IgD-negative memory B cell (primary cell): ENCODE measurements around the gene DOC2A. TPM values are rescaled to one million over a fixed set of nuclear protein-coding genes. Genes with fewer than 3 reads are reported as not detected.
"Not testable (repeated sequence)": the region's sequence is repeated elsewhere in the genome, so short reads cannot be mapped to it uniquely, and the experiment has no call there.

ENCODE experiments used
- H3K27ac Mint-ChIP-seq, 3 donors: one replicate each; pipeline ENCODE4 v1.8.0; 2020 to 2022; ENCODE audit warnings: mild to moderate bottlenecking in 3 of 3, mixed read lengths in 3 of 3, moderate library complexity in 1 of 3
- H3K27me3 Mint-ChIP-seq: one replicate; pipeline ENCODE4 v1.8.0; 2021; ENCODE audit warnings: mixed read lengths
- H3K36me3 Mint-ChIP-seq: one replicate; pipeline ENCODE4 v1.8.0; 2020; ENCODE audit warnings: mild to moderate bottlenecking, mixed read lengths
- H3K4me1 Mint-ChIP-seq, 3 donors: one replicate each; pipeline ENCODE4 v1.8.0; 2020 to 2022; ENCODE audit warnings: mixed read lengths in 3 of 3, mild to moderate bottlenecking in 1 of 3
- H3K4me3 Mint-ChIP-seq, 4 donors: one replicate each; pipeline ENCODE4 v1.8.0; 2020 to 2022; ENCODE audit warnings: mild to moderate bottlenecking in 4 of 4, mixed read lengths in 4 of 4, moderate library complexity in 3 of 4
- H3K9me3 Mint-ChIP-seq, 3 donors: one replicate each; pipeline ENCODE4 v1.8.0; 2020 to 2021; ENCODE audit warnings: mixed read lengths in 3 of 3, mild to moderate bottlenecking in 1 of 3
- polyA plus RNA-seq: library from polyadenylated mRNA; unstranded; fragments of 300-500 nt; fragmentation: Illumina TruSeq; gene quantifications from one replicate; pipeline ENCODE4 v1.2.3, GENCODE V29; 2021

DOC2A gene
- polyA plus RNA-seq, 1 donor from 2014 or later, result not detected

GRCh38 chr16:30017277-30017656, 6.4 kb upstream of the DOC2A start:
- Mint-ChIP-seq H3K27ac (no peak overlapping the region), H3K36me3 (no peaks in the 10 kb centered on the region), H3K9me3 (no peaks in the 10 kb centered on the region), H3K4me3 (no peak overlapping the region), H3K4me1 (peaks cover 0 to 4% (median 3%) of the 10 kb centered on the region in 3 donors), H3K27me3 (peaks cover 6% of the 10 kb centered on the region)

DNA sequence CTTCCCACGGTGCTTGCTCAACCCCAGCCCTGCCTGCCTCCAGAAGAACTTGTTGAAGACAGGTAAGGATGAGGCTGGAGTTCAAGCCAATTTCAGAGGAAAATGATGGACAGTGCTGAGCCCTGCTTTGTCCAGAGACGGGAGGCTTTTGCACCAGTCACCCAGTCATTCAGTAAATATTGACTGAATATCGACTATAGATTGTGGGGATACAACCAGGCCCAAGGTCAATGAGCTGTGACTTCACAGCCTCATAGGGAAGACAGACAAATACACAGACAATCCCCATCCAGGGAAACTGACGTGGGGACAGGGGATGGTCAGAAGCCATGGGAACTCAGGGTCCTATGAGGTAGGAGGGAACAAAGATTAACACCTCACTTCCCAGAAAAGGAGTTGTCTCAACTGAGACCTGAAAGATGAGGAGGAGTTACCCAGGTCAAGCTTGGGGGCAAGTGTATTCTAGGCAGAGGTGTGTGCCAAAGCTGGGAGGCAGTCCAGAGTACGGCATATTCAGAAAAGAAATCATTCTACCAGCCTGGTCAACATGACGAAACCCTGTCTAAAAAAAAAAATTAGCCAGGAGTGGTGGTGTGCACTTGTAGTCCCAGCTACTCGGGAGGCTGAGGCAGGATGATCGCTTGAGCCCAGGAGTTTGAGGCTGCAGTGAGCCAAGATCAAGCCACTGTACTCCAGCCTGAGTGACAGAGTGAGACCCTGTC, 5.9 kb upstream of the DOC2A start:
- H3K4me1 Mint-ChIP-seq, result peaks cover 0 to 5% (median 5%) of the 10 kb centered on the region in 3 donors
- no peaks in the 10 kb centered on the region for H3K9me3 Mint-ChIP-seq
- H3K4me3 Mint-ChIP-seq, result no peak overlapping the region
- no peak overlapping the region for H3K27ac Mint-ChIP-seq
- H3K36me3 Mint-ChIP-seq, result no peaks in the 10 kb centered on the region
- peaks cover 11% of the 10 kb centered on the region for H3K27me3 Mint-ChIP-seq

GRCh38 chr16:30015450-30015849, 4.6 kb upstream of the DOC2A start:
- not testable (repeated sequence) for H3K27ac Mint-ChIP-seq, H3K36me3 Mint-ChIP-seq, H3K4me3 Mint-ChIP-seq, H3K4me1 Mint-ChIP-seq, H3K9me3 Mint-ChIP-seq
- H3K27me3 Mint-ChIP-seq, result peaks cover 15% of the 10 kb centered on the region

- not testable (repeated sequence) for H3K9me3 Mint-ChIP-seq, H3K36me3 Mint-ChIP-seq, H3K27ac Mint-ChIP-seq, H3K4me1 Mint-ChIP-seq
- Mint-ChIP-seq H3K27me3 (peaks cover 21% of the 10 kb centered on the region), H3K4me3 (peak overlapping the region in 2 of 4 donors; percentile 33 to 45)
These were observed 1.8 kb upstream of the DOC2A start for GRCh38 chr16:30012598-30012997.

DNA sequence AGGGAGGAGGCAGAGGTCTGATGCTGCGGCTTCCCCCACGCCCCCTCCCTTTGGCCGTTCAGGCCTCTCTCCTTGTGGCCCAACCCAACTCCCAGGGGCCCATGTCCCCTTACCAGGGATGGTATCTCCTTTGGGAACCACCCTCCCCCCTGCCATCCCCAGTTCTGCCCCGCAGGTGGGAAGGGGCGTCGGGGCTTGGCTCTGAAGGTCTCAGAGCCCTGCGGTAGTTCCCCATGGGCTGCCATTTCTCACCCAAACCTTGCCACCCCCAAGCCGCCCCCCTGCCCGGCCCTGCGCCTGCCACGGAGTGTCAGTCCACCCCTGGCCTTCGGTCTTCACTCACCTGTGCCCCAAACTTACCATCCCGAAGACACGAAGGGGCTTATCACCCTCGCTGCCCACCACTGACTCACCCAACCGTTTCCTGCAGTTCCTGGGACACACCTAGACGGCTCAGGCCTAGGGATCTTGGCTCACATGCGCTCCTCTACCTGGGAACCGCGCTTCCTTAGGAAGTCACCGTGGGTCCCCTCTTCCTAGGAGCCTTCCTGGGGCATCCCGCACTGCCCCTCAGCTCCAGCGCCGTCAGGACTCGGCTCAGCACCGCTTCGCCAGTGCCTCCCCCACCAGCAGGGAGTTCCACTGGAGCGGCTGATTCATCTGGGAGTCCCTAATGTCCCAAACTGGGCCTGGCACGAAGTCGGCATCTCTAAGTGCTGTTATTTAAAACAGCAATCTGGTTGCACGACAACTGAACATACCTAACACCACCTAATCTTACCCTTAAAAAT, 1.1 kb upstream of the DOC2A start:
- Mint-ChIP-seq H3K4me1 (peaks cover 0 to 2% (median 2%) of the 10 kb centered on the region in 3 donors), H3K27me3 (peaks cover 21% of the 10 kb centered on the region), H3K9me3 (no peaks in the 10 kb centered on the region), H3K36me3 (no peaks in the 10 kb centered on the region), H3K27ac (no peak overlapping the region), H3K4me3 (peak overlapping the region; percentile 67 to 83 (median 78))

- H3K4me3 Mint-ChIP-seq, result peak overlapping the region in 3 of 4 donors; percentile 65 to 77 (median 77)
These were observed 610 bp downstream of the DOC2A start for GRCh38 chr16:30009990-30010843.

DNA sequence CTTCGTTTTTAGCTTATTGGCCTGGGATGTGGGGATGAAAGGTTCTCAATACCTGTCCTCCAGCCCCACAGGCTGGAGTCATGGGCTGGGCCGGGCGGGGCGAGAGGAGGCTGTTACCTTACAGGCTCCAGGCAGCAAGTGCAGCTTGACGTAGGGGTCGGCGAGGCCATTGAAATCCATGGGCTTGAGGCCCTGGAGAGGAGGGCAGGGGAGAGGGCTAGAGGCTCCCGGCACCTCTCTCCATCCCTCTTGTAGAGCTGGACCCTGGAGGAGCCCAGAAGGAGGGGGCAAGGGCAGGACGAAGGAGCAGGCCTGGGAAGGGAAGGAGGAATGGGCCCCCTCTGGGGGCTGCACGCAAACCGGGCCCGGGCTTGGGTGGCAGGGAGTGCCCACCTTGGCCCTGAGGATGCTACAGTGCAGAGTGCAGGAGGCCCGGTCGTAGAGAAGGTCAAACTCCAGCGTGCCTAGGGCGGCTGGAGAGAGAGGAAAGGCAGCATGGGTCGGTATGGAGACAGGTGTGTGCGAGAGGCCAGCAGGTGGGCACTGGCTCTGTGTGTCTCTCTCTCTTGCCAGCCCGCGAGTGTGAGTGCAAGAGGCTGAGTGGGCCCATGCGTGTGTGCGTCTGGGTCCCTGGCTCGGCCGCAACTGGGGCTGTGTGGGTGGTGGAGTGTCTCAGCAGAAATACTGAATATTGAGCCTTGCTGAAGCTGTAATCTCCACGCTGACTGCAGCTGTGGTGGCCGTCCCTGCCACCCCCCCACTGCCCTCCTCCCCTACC, 1.6 kb downstream of the DOC2A start:
- Mint-ChIP-seq H3K9me3 (no peaks in the 10 kb centered on the region), H3K27me3 (peaks cover 21% of the 10 kb centered on the region), H3K4me1 (peaks cover 0 to 2% (median 2%) of the 10 kb centered on the region in 3 donors), H3K36me3 (peaks cover 2% of the 10 kb centered on the region), H3K4me3 (peak overlapping the region in 2 of 4 donors; percentile 17 to 70), H3K27ac (peak overlapping the region in 2 of 3 donors; percentile 23 to 35)

More at GRCh38 chr16:30009990-30010843, 610 bp downstream of the DOC2A start:
- H3K27me3 Mint-ChIP-seq, result peaks cover 21% of the 10 kb centered on the region
- peaks cover 0 to 2% (median 2%) of the 10 kb centered on the region in 3 donors for H3K4me1 Mint-ChIP-seq
- H3K36me3 Mint-ChIP-seq, result peaks cover 2% of the 10 kb centered on the region
- H3K27ac Mint-ChIP-seq, result no peak overlapping the region
- no peaks in the 10 kb centered on the region for H3K9me3 Mint-ChIP-seq

GRCh38 chr16:30007378-30007895, 3.4 kb downstream of the DOC2A start:
- Mint-ChIP-seq H3K9me3 (no peaks in the 10 kb centered on the region), H3K36me3 (peaks cover 2% of the 10 kb centered on the region), H3K4me1 (peaks cover 0 to 2% (median 2%) of the 10 kb centered on the region in 3 donors), H3K27me3 (peaks cover 19% of the 10 kb centered on the region), H3K4me3 (peak overlapping the region in 1 of 4 donors; percentile 17), H3K27ac (no peak overlapping the region)

- H3K4me1 Mint-ChIP-seq, result no peaks in the 10 kb centered on the region
- no peak overlapping the region for H3K27ac Mint-ChIP-seq
- H3K36me3 Mint-ChIP-seq, result peaks cover 2% of the 10 kb centered on the region
- peaks cover 13% of the 10 kb centered on the region for H3K27me3 Mint-ChIP-seq
- peak overlapping the region in 2 of 4 donors; percentile 17 to 84 for H3K4me3 Mint-ChIP-seq
- H3K9me3 Mint-ChIP-seq, result no peaks in the 10 kb centered on the region
These were observed 4.0 kb downstream of the DOC2A start for GRCh38 chr16:30006659-30007377.

GRCh38 chr16:30006095-30006473, 4.7 kb downstream of the DOC2A start:
- Mint-ChIP-seq H3K36me3 (peaks cover 2% of the 10 kb centered on the region), H3K27ac (no peak overlapping the region), H3K27me3 (peaks cover 10% of the 10 kb centered on the region), H3K4me1 (no peaks in the 10 kb centered on the region), H3K4me3 (no peak overlapping the region), H3K9me3 (no peaks in the 10 kb centered on the region)

GRCh38 chr16:30005341-30006094, 5.3 kb downstream of the DOC2A start:
- H3K9me3 Mint-ChIP-seq, result no peaks in the 10 kb centered on the region
- H3K4me1 Mint-ChIP-seq, result no peaks in the 10 kb centered on the region
- no peak overlapping the region for H3K27ac Mint-ChIP-seq
- no peak overlapping the region for H3K4me3 Mint-ChIP-seq
- peaks cover 2% of the 10 kb centered on the region for H3K36me3 Mint-ChIP-seq
- H3K27me3 Mint-ChIP-seq, result peaks cover 9% of the 10 kb centered on the region

DNA sequence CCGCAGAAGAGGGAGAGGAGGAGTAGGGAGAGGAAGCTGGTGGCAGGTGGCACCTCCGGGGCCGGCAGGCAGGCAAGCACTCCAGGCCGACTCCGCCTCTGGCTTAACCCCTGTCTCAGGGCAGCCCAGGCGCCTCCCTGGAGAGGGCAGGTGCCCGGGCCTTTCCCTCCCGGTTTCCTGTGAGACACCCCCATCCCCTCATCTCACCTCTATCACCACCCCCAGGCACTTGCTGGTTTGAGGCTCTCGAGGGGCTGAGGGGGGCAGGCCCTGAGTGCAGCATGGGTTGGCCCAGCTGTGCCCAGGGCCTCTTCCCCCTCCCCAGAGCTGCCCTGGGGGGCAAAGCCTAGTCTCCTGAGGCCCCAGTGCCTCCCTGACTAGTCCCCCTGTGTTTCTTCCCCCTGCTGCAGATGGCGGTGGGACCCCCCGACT, 6.0 kb downstream of the DOC2A start:
- H3K27ac Mint-ChIP-seq, result no peak overlapping the region
- H3K27me3 Mint-ChIP-seq, result peaks cover 4% of the 10 kb centered on the region
- H3K4me3 Mint-ChIP-seq, result no peak overlapping the region

GRCh38 chr16:30004424-30004776, 6.4 kb downstream of the DOC2A start:
- peaks cover 0 to 4% (median 2%) of the 10 kb centered on the region in 3 donors for H3K4me1 Mint-ChIP-seq
- H3K4me3 Mint-ChIP-seq, result no peak overlapping the region
- H3K36me3 Mint-ChIP-seq, result peaks cover 2% of the 10 kb centered on the region
- H3K9me3 Mint-ChIP-seq, result no peaks in the 10 kb centered on the region
- no peak overlapping the region for H3K27ac Mint-ChIP-seq
- peaks cover 1% of the 10 kb centered on the region for H3K27me3 Mint-ChIP-seq

More for the DNA sequence above, 6.0 kb downstream of the DOC2A start:
- peaks cover 2% of the 10 kb centered on the region for H3K36me3 Mint-ChIP-seq
- no peaks in the 10 kb centered on the region for H3K4me1 Mint-ChIP-seq
- no peaks in the 10 kb centered on the region for H3K9me3 Mint-ChIP-seq
